HepG2 (cell line): ENCODE results near the gene CHM. TPM values are rescaled to one million over a fixed set of nuclear protein-coding genes. Genes with fewer than 3 reads are reported as not detected.

Experiments used
- ATAC-seq: fragments of 200-7000 bp; cut with Tn5 transposase; 3 replicates; pipeline ENCODE4 v1.9.1; 2020; ENCODE audit warnings: mild to moderate bottlenecking, moderate library complexity
- BruUV-seq: library from RNA; stranded (reverse); fragments of 400-500 nt; replicated peaks from 2 replicates; lab custom pipeline; 2021; lab: Mats Ljungman, UMichigan
- CTCF ChIA-PET: fragments of 300-600 bp; formaldehyde crosslinking; extraction: SDS; loops from one replicate; lab custom pipeline; 2021; ENCODE audit warnings: low total read pairs, inconsistent platforms, low intra/inter-chr PET ratio; lab: Yijun Ruan, JAX
- POLR2A ChIA-PET: fragments of 350-600 bp; sonication (Branson Sonifier 250); formaldehyde crosslinking; loops from one replicate; lab custom pipeline; 2020; ENCODE audit warnings: antibody characterized with exemption, inconsistent platforms; lab: Yijun Ruan, JAX
- DNase-seq: peaks from one replicate; pipeline ENCODE4 v3.0.0-alpha.2; 2015; ENCODE audit warnings: low spot score
- FAIRE-seq: peaks from 3 replicates; lab custom pipeline; 2011; peaks lifted over from hg19 to GRCh38; lab: Jason Lieb, UNC
- H2AFZ ChIP-seq: one replicate; pipeline ENCODE4 v1.6.1; 2011; ENCODE audit warnings: low read length, inconsistent platforms
- H3K27ac ChIP-seq: fragments of 300-600 bp; 3 replicates; pipeline ENCODE4 v1.8.0; 2011; ENCODE audit warnings: mixed run types, mild to moderate bottlenecking, mixed read lengths, low read length, inconsistent platforms; ENCODE audit not compliant: insufficient read depth; ENCODE audit errors: extremely low read length
- H3K27me3 ChIP-seq, 2 experiments: fragments of 200-600 bp in 1 of 2; 2 replicates in 1 of 2; 3 replicates in 1 of 2; pipeline versions ENCODE4 v1.6.0 to v1.8.0; 2011; ENCODE audit warnings: low read length in 2 of 2, mild to moderate bottlenecking in 2 of 2, moderate library complexity in 2 of 2, inconsistent platforms in 1 of 2; ENCODE audit not compliant: insufficient read depth in 2 of 2, control insufficient read depth in 1 of 2
- H3K36me3 ChIP-seq, 2 experiments: fragments of 200-600 bp in 1 of 2; replicated peaks in 1 of 2; 2 replicates in 1 of 2; 3 replicates in 1 of 2; pipeline versions ENCODE4 v1.5.1 to v1.8.0; 2011; ENCODE audit warnings: low read length in 2 of 2, inconsistent platforms in 1 of 2; ENCODE audit not compliant: insufficient read depth in 2 of 2, control insufficient read depth in 1 of 2
- H3K4me1 ChIP-seq: 2 replicates; pipeline ENCODE4 v1.5.1; 2012; ENCODE audit warnings: low read length, inconsistent platforms; ENCODE audit not compliant: insufficient read depth
- H3K4me2 ChIP-seq: 2 replicates; pipeline ENCODE4 v1.6.0; 2011; ENCODE audit warnings: low read depth, low read length, inconsistent platforms
- H3K4me3 ChIP-seq, 3 experiments: fragments of 200-600 bp in 1 of 3; sonication (generic), shearing (Covaris generic) in 1 of 3; replicated peaks in 1 of 3; 2 replicates each; pipeline ENCODE4 v1.5.1; 2011 to 2016; ENCODE audit warnings: low read length in 3 of 3, inconsistent platforms in 2 of 3, low read depth in 2 of 3, mild to moderate bottlenecking in 2 of 3, control low read depth in 1 of 3, mixed read lengths in 1 of 3; ENCODE audit not compliant: insufficient read depth in 1 of 3
- H3K79me2 ChIP-seq: one replicate; pipeline ENCODE4 v1.6.1; 2011; ENCODE audit warnings: low read length, inconsistent platforms; ENCODE audit not compliant: insufficient read depth
- H3K9ac ChIP-seq: 2 replicates; pipeline ENCODE4 v1.6.0; 2011; ENCODE audit warnings: mild to moderate bottlenecking, low read depth, low read length, inconsistent platforms; ENCODE audit not compliant: insufficient read depth
- H3K9me3 ChIP-seq: 2 replicates; pipeline ENCODE4 v1.5.1; 2012; ENCODE audit warnings: mild to moderate bottlenecking, low read length
- H4K20me1 ChIP-seq: 2 replicates; pipeline ENCODE4 v1.6.0; 2011; ENCODE audit warnings: inconsistent platforms, mild to moderate bottlenecking, low read length, moderate library complexity; ENCODE audit not compliant: insufficient read depth
- CEBPB ChIP-seq: IDR thresholded peaks from 2 replicates; pipeline ENCODE4 v1.6.1; 2011; ENCODE audit warnings: low read depth, low read length, improper control_type of control experiment, borderline replicate concordance
- EZH2 ChIP-seq: conservative IDR thresholded peaks from 2 replicates; pipeline ENCODE4 v1.6.1; 2012; ENCODE audit warnings: mild to moderate bottlenecking, low read depth, low read length, moderate library complexity
- GPN1 ChIP-seq: sonication (generic); formaldehyde crosslinking; IDR thresholded peaks from 2 replicates; pipeline ENCODE4 v1.5.1; 2020; ENCODE audit warnings: missing genetic modification reagents, borderline replicate concordance
- JDP2 ChIP-seq: sonication (generic); formaldehyde crosslinking; IDR thresholded peaks from 2 replicates; pipeline ENCODE4 v1.8.1; 2022; ENCODE audit warnings: missing genetic modification reagents, borderline replicate concordance
- KDM1A ChIP-seq: IDR thresholded peaks from 2 replicates; pipeline ENCODE4 v1.6.1; 2016; ENCODE audit warnings: missing compliant biosample characterization
- KDM5A ChIP-seq: fragments of 200-600 bp; sonication (generic); IDR thresholded peaks from 2 replicates; pipeline ENCODE4 v1.7.0; 2018; ENCODE audit warnings: antibody characterized with exemption, mild to moderate bottlenecking, low read length, borderline replicate concordance
- MTERF4 ChIP-seq: sonication (generic); formaldehyde crosslinking; IDR thresholded peaks from 2 replicates; pipeline ENCODE4 v1.8.0; 2023; ENCODE audit warnings: mild to moderate bottlenecking, missing genetic modification reagents
- NCOA2 ChIP-seq: sonication (generic); formaldehyde crosslinking; IDR thresholded peaks from 2 replicates; pipeline ENCODE4 v1.8.0; 2022; ENCODE audit warnings: inconsistent platforms
- POLR2G ChIP-seq: fragments of 200-400 bp; formaldehyde crosslinking; IDR thresholded peaks from 2 replicates; pipeline ENCODE4 v1.6.1; 2018; ENCODE audit warnings: mild to moderate bottlenecking, low read depth, low read length, moderate library complexity
- SMYD3 ChIP-seq: sonication (generic); formaldehyde crosslinking; IDR thresholded peaks from 2 replicates; pipeline ENCODE4 v1.8.1; 2023; ENCODE audit warnings: mild to moderate bottlenecking, missing genetic modification reagents
- STAT6 ChIP-seq: sonication (generic); formaldehyde crosslinking; IDR thresholded peaks from 2 replicates; pipeline ENCODE4 v1.4.0; 2020; ENCODE audit warnings: missing genetic modification reagents, mild to moderate bottlenecking, borderline replicate concordance
- TCF7 ChIP-seq: sonication (generic); IDR thresholded peaks from 2 replicates; pipeline ENCODE4 v1.6.1; 2016; ENCODE audit warnings: antibody characterized with exemption, low read depth
- ZIK1 ChIP-seq: sonication (generic); formaldehyde crosslinking; IDR thresholded peaks from 2 replicates; pipeline ENCODE4 v1.5.0; 2020; ENCODE audit warnings: mild to moderate bottlenecking, low read depth, missing genetic modification reagents, borderline replicate concordance
- ZNF224 ChIP-seq: sonication (generic); formaldehyde crosslinking; IDR thresholded peaks from 2 replicates; pipeline ENCODE4 v1.5.0; 2020; ENCODE audit warnings: mild to moderate bottlenecking, missing genetic modification reagents
- ZNF24 ChIP-seq: fragments of 450-650 bp; IDR thresholded peaks from 2 replicates; pipeline ENCODE4 v1.6.1; 2017; ENCODE audit warnings: antibody characterized with exemption, mild to moderate bottlenecking
- ZNF749 ChIP-seq: sonication (generic); formaldehyde crosslinking; IDR thresholded peaks from 2 replicates; pipeline ENCODE4 v1.8.0; 2022; ENCODE audit warnings: mild to moderate bottlenecking, missing genetic modification reagents, moderate library complexity, borderline replicate concordance
- WGBS: methylation state at CpG from one replicate; pipeline ENCODE4 v1.1.6; 2017; ENCODE audit warnings: low lambda C conversion rate; 5-methylcytosine and 5-hydroxymethylcytosine counted together
- in situ Hi-C: cut with HindIII; loops from 2 replicates; pipeline ENCODE4 v1.10.0; 2017; ENCODE audit warnings: low pct_unique_long_range_greater_than_20kb; ENCODE audit not compliant: extremely low pct_ligation_motif_present
- intact Hi-C: fragments of 100-400 bp; cut with micrococcal nuclease; formaldehyde crosslinking; loops from one replicate; pipeline ENCODE4 v1.10.0; 2022; ENCODE audit not compliant: unreplicated experiment
- polyA plus RNA-seq, 8 experiments: library from polyadenylated mRNA; depleted of rRNA in 3 of 8; stranded (reverse) in 7 of 8; unstranded in 1 of 8; fragments of >200 nt; fragmentation: Illumina TruSeq in 4 of 8; extraction: Trizol in 4 of 8; gene quantifications; 2 replicates each; pipeline versions ENCODE4 v1.2.1 to v1.2.3, GENCODE V29; 2011 to 2016; ENCODE audit warnings: low read depth in 4 of 8, missing spikeins in 1 of 8, mixed read lengths in 1 of 8; ENCODE audit not compliant: insufficient read depth in 1 of 8
- total RNA-seq, 5 experiments: library from RNA; depleted of rRNA; stranded (reverse); fragments of >200 nt; fragmentation: Illumina TruSeq; extraction: Trizol; gene quantifications; 2 replicates each; pipeline ENCODE4 v1.2.3, GENCODE V29; 2016; ENCODE audit warnings: low read depth in 1 of 5

Gene CHM
- total and polyA plus RNA-seq, 2 of the 13 experiments (the other 11 are each of a cell fraction or from before 2014, with no cell fraction given): 15.1 to 15.5 TPM

GRCh38 chrX:85836868-85837267 is 210.5 kb downstream of the CHM start:
- no peaks in the 10 kb centered on the region for H3K4me1 ChIP-seq
- H3K4me2 ChIP-seq: no peak overlapping the region
- FAIRE-seq: no peak
- no peaks in the 10 kb centered on the region for H3K27me3 ChIP-seq
- no peak overlapping the region for H3K27ac ChIP-seq
- intact Hi-C loops: no loop called here
- DNase-seq: no peak
- no peaks in the 10 kb centered on the region for H3K79me2 ChIP-seq
- H3K4me3 ChIP-seq: no peak overlapping the region
- in situ Hi-C loops: no loop called here
- 7% methylated on average over 2 of the region's 2 CpGs for WGBS
- H3K9me3 ChIP-seq: no peaks in the 10 kb centered on the region
- ATAC-seq: no peak
- ChIA-PET POLR2A (no interaction called here), CTCF (no interaction called here)
- no TSS peak for BruUV-seq
- H2AFZ ChIP-seq: no peak overlapping the region
- no peaks in the 10 kb centered on the region for H3K36me3 ChIP-seq
- H3K9ac ChIP-seq: no peak overlapping the region
- TF ChIP-seq KDM5A (no peak), GPN1 (CRISPR knock-in tag) (no peak), ZNF749 (CRISPR knock-in tag) (no peak), ZNF224 (CRISPR knock-in tag) (no peak), JDP2 (no peak), POLR2G (no peak), ZIK1 (no peak), NCOA2 (CRISPR knock-in tag) (no peak), EZH2 (no peak), MTERF4 (CRISPR knock-in tag) (no peak), TCF7 (no peak), ZNF24 (no peak), CEBPB (no peak), KDM1A (CRISPR knock-in tag) (no peak), SMYD3 (CRISPR knock-in tag) (no peak), STAT6 (CRISPR knock-in tag) (no peak)
- no peaks in the 10 kb centered on the region for H4K20me1 ChIP-seq
